HepG2 (cell line): ENCODE results near the gene DHCR7. TPM values are rescaled to one million over a fixed set of nuclear protein-coding genes. Genes with fewer than 3 reads are reported as not detected.
A peak's percentile ranks its signal among the peaks of the same experiment; 100 is the strongest.

Experiments used
- ATAC-seq: fragments of 200-7000 bp; cut with Tn5 transposase; 3 replicates; pipeline ENCODE4 v1.9.1; 2020; ENCODE audit warnings: mild to moderate bottlenecking, moderate library complexity
- BruUV-seq: library from RNA; stranded (reverse); fragments of 400-500 nt; replicated peaks from 2 replicates; lab custom pipeline; 2021; lab: Mats Ljungman, UMichigan
- CTCF ChIA-PET: fragments of 300-600 bp; formaldehyde crosslinking; extraction: SDS; loops from one replicate; lab custom pipeline; 2021; ENCODE audit warnings: low total read pairs, inconsistent platforms, low intra/inter-chr PET ratio; lab: Yijun Ruan, JAX
- POLR2A ChIA-PET: fragments of 350-600 bp; sonication (Branson Sonifier 250); formaldehyde crosslinking; loops from one replicate; lab custom pipeline; 2020; ENCODE audit warnings: antibody characterized with exemption, inconsistent platforms; lab: Yijun Ruan, JAX
- DNase-seq: peaks from one replicate; pipeline ENCODE4 v3.0.0-alpha.2; 2015; ENCODE audit warnings: low spot score
- FAIRE-seq: peaks from 3 replicates; lab custom pipeline; 2011; peaks lifted over from hg19 to GRCh38; lab: Jason Lieb, UNC
- H2AFZ ChIP-seq: one replicate; pipeline ENCODE4 v1.6.1; 2011; ENCODE audit warnings: low read length, inconsistent platforms
- H3K27ac ChIP-seq: fragments of 300-600 bp; 3 replicates; pipeline ENCODE4 v1.8.0; 2011; ENCODE audit warnings: mixed run types, mild to moderate bottlenecking, mixed read lengths, low read length, inconsistent platforms; ENCODE audit not compliant: insufficient read depth; ENCODE audit errors: extremely low read length
- H3K27me3 ChIP-seq, 2 experiments: fragments of 200-600 bp in 1 of 2; 2 replicates in 1 of 2; 3 replicates in 1 of 2; pipeline versions ENCODE4 v1.6.0 to v1.8.0; 2011; ENCODE audit warnings: low read length in 2 of 2, mild to moderate bottlenecking in 2 of 2, moderate library complexity in 2 of 2, inconsistent platforms in 1 of 2; ENCODE audit not compliant: insufficient read depth in 2 of 2, control insufficient read depth in 1 of 2
- H3K36me3 ChIP-seq, 2 experiments: fragments of 200-600 bp in 1 of 2; replicated peaks in 1 of 2; 2 replicates in 1 of 2; 3 replicates in 1 of 2; pipeline versions ENCODE4 v1.5.1 to v1.8.0; 2011; ENCODE audit warnings: low read length in 2 of 2, inconsistent platforms in 1 of 2; ENCODE audit not compliant: insufficient read depth in 2 of 2, control insufficient read depth in 1 of 2
- H3K4me1 ChIP-seq: 2 replicates; pipeline ENCODE4 v1.5.1; 2012; ENCODE audit warnings: low read length, inconsistent platforms; ENCODE audit not compliant: insufficient read depth
- H3K4me2 ChIP-seq: 2 replicates; pipeline ENCODE4 v1.6.0; 2011; ENCODE audit warnings: low read depth, low read length, inconsistent platforms
- H3K4me3 ChIP-seq, 3 experiments: fragments of 200-600 bp in 1 of 3; sonication (generic), shearing (Covaris generic) in 1 of 3; replicated peaks in 1 of 3; 2 replicates each; pipeline ENCODE4 v1.5.1; 2011 to 2016; ENCODE audit warnings: low read length in 3 of 3, inconsistent platforms in 2 of 3, low read depth in 2 of 3, mild to moderate bottlenecking in 2 of 3, control low read depth in 1 of 3, mixed read lengths in 1 of 3; ENCODE audit not compliant: insufficient read depth in 1 of 3
- H3K79me2 ChIP-seq: one replicate; pipeline ENCODE4 v1.6.1; 2011; ENCODE audit warnings: low read length, inconsistent platforms; ENCODE audit not compliant: insufficient read depth
- H3K9ac ChIP-seq: 2 replicates; pipeline ENCODE4 v1.6.0; 2011; ENCODE audit warnings: mild to moderate bottlenecking, low read depth, low read length, inconsistent platforms; ENCODE audit not compliant: insufficient read depth
- H3K9me3 ChIP-seq: 2 replicates; pipeline ENCODE4 v1.5.1; 2012; ENCODE audit warnings: mild to moderate bottlenecking, low read length
- H4K20me1 ChIP-seq: 2 replicates; pipeline ENCODE4 v1.6.0; 2011; ENCODE audit warnings: inconsistent platforms, mild to moderate bottlenecking, low read length, moderate library complexity; ENCODE audit not compliant: insufficient read depth
- BCL3 ChIP-seq: sonication (generic); formaldehyde crosslinking; IDR thresholded peaks from 2 replicates; pipeline ENCODE4 v1.5.1; 2020; ENCODE audit warnings: mild to moderate bottlenecking, missing genetic modification reagents, moderate library complexity
- HMGA1 ChIP-seq: sonication (generic); formaldehyde crosslinking; conservative IDR thresholded peaks from 2 replicates; pipeline ENCODE4 v1.4.0; 2020; ENCODE audit warnings: missing genetic modification reagents
- HNRNPL ChIP-seq: fragments of 200-400 bp; formaldehyde crosslinking; IDR thresholded peaks from 2 replicates; pipeline ENCODE4 v1.6.1; 2017; ENCODE audit warnings: mild to moderate bottlenecking, low read depth, low read length
- ISX ChIP-seq: sonication (generic); formaldehyde crosslinking; conservative IDR thresholded peaks from 2 replicates; pipeline ENCODE4 v1.5.0; 2020; ENCODE audit warnings: missing genetic modification reagents
- KLF13 ChIP-seq: sonication (generic); formaldehyde crosslinking; IDR thresholded peaks from 2 replicates; pipeline ENCODE4 v1.4.0; 2020; ENCODE audit warnings: mild to moderate bottlenecking, missing genetic modification reagents
- RELA ChIP-seq: sonication (generic); formaldehyde crosslinking; IDR thresholded peaks from 2 replicates; pipeline ENCODE4 v1.4.0; 2020; ENCODE audit warnings: missing genetic modification reagents
- SNAPC2 ChIP-seq: sonication (generic); formaldehyde crosslinking; IDR thresholded peaks from 2 replicates; pipeline ENCODE4 v1.8.1; 2022; ENCODE audit warnings: mild to moderate bottlenecking, missing genetic modification reagents
- THRA ChIP-seq: sonication (generic); formaldehyde crosslinking; IDR thresholded peaks from 2 replicates; pipeline ENCODE4 v1.4.0; 2020; ENCODE audit warnings: missing genetic modification reagents, borderline replicate concordance
- ZBTB3 ChIP-seq: sonication (generic); formaldehyde crosslinking; IDR thresholded peaks from 2 replicates; pipeline ENCODE4 v1.4.0; 2020; ENCODE audit warnings: low read depth, mild to moderate bottlenecking, moderate library complexity, missing genetic modification reagents, borderline replicate concordance
- ZMYM4 ChIP-seq: sonication (generic); formaldehyde crosslinking; IDR thresholded peaks from 2 replicates; pipeline ENCODE4 v1.8.1; 2023; ENCODE audit warnings: mild to moderate bottlenecking, missing genetic modification reagents
- ZNF256 ChIP-seq: sonication (generic); formaldehyde crosslinking; conservative IDR thresholded peaks from 2 replicates; pipeline ENCODE4 v1.4.0; 2020; ENCODE audit warnings: missing genetic modification reagents
- ZNF431 ChIP-seq: sonication (generic); formaldehyde crosslinking; IDR thresholded peaks from 2 replicates; pipeline ENCODE4 v1.9.0; 2022; ENCODE audit warnings: missing genetic modification reagents, low read depth, mild to moderate bottlenecking, borderline replicate concordance
- ZNF615 ChIP-seq: sonication (generic); formaldehyde crosslinking; IDR thresholded peaks from 2 replicates; pipeline ENCODE4 v1.5.0; 2020; ENCODE audit warnings: mild to moderate bottlenecking, missing genetic modification reagents, borderline replicate concordance
- ZNF709 ChIP-seq: sonication (generic); formaldehyde crosslinking; IDR thresholded peaks from 2 replicates; pipeline ENCODE4 v1.5.0; 2020; ENCODE audit warnings: mild to moderate bottlenecking, missing genetic modification reagents
- WGBS: methylation state at CpG from one replicate; pipeline ENCODE4 v1.1.6; 2017; ENCODE audit warnings: low lambda C conversion rate; 5-methylcytosine and 5-hydroxymethylcytosine counted together
- in situ Hi-C: cut with HindIII; loops from 2 replicates; pipeline ENCODE4 v1.10.0; 2017; ENCODE audit warnings: low pct_unique_long_range_greater_than_20kb; ENCODE audit not compliant: extremely low pct_ligation_motif_present
- intact Hi-C: fragments of 100-400 bp; cut with micrococcal nuclease; formaldehyde crosslinking; loops from one replicate; pipeline ENCODE4 v1.10.0; 2022; ENCODE audit not compliant: unreplicated experiment
- polyA plus RNA-seq, 8 experiments: library from polyadenylated mRNA; depleted of rRNA in 3 of 8; stranded (reverse) in 7 of 8; unstranded in 1 of 8; fragments of >200 nt; fragmentation: Illumina TruSeq in 4 of 8; extraction: Trizol in 4 of 8; gene quantifications; 2 replicates each; pipeline versions ENCODE4 v1.2.1 to v1.2.3, GENCODE V29; 2011 to 2016; ENCODE audit warnings: low read depth in 4 of 8, missing spikeins in 1 of 8, mixed read lengths in 1 of 8; ENCODE audit not compliant: insufficient read depth in 1 of 8
- total RNA-seq, 5 experiments: library from RNA; depleted of rRNA; stranded (reverse); fragments of >200 nt; fragmentation: Illumina TruSeq; extraction: Trizol; gene quantifications; 2 replicates each; pipeline ENCODE4 v1.2.3, GENCODE V29; 2016; ENCODE audit warnings: low read depth in 1 of 5
- TF ChIP-seq, protein P1 (sequence below): sonication (generic); formaldehyde crosslinking; IDR thresholded peaks from 2 replicates; pipeline ENCODE4 v1.4.0; 2020; ENCODE audit warnings: low read depth, missing genetic modification reagents
- TF ChIP-seq, protein P2 (sequence below): sonication (generic); formaldehyde crosslinking; IDR thresholded peaks from 2 replicates; pipeline ENCODE4 v1.4.0; 2020; ENCODE audit warnings: missing genetic modification reagents

DHCR7 gene
- total and polyA plus RNA-seq, 2 of the 13 experiments (the other 11 are each of a cell fraction or from before 2014, with no cell fraction given): 96.0 to 143 TPM

- TF ChIP-seq BCL3 (no peak), KLF13 (no peak)
Measured at GRCh38 chr11:71425860-71426259, 22.3 kb downstream of the DHCR7 start (continued).

DNA sequence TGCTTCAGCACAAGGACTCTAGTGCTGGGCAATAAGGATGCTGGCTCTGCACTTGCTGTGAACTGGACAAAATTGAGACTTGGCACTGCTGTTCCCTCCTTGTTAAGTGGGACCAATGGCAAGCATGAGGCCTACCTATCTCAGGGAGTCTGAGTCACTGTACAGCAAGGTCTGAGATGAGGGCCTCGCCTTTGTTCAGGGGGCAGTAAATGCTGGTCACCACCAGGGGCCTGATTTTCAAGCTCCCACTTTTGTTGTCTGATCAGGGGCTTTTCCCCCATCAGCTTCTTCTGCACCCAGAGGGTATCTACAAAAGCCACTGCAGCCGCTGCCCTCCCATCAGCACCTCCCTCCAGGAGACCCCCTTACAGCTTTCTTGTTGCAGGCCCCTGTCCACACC lies 22.8 kb downstream of the DHCR7 start:
- POLR2A ChIA-PET: no interaction called here
- TF ChIP-seq ZNF431 (CRISPR knock-in tag) (no peak), ZMYM4 (no peak), ZNF709 (CRISPR knock-in tag) (no peak), ZBTB3 (CRISPR knock-in tag) (no peak), THRA (no peak), HMGA1 (CRISPR knock-in tag) (no peak), KLF13 (no peak), HNRNPL (no peak), ZNF615 (CRISPR knock-in tag) (no peak), SNAPC2 (CRISPR knock-in tag) (no peak), RELA (CRISPR knock-in tag) (no peak), ZNF256 (no peak), ISX (CRISPR knock-in tag) (no peak)
- TF ChIP-seq, protein P1, sequence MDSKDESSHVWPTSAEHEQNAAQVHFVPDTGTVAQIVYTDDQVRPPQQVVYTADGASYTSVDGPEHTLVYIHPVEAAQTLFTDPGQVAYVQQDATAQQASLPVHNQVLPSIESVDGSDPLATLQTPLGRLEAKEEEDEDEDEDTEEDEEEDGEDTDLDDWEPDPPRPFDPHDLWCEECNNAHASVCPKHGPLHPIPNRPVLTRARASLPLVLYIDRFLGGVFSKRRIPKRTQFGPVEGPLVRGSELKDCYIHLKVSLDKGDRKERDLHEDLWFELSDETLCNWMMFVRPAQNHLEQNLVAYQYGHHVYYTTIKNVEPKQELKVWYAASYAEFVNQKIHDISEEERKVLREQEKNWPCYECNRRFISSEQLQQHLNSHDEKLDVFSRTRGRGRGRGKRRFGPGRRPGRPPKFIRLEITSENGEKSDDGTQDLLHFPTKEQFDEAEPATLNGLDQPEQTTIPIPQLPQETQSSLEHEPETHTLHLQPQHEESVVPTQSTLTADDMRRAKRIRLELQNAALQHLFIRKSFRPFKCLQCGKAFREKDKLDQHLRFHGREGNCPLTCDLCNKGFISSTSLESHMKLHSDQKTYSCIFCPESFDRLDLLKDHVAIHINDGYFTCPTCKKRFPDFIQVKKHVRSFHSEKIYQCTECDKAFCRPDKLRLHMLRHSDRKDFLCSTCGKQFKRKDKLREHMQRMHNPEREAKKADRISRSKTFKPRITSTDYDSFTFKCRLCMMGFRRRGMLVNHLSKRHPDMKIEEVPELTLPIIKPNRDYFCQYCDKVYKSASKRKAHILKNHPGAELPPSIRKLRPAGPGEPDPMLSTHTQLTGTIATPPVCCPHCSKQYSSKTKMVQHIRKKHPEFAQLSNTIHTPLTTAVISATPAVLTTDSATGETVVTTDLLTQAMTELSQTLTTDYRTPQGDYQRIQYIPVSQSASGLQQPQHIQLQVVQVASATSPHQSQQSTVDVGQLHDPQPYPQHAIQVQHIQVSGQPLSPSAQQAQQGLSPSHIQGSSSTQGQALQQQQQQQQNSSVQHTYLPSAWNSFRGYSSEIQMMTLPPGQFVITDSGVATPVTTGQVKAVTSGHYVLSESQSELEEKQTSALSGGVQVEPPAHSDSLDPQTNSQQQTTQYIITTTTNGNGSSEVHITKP (CRISPR knock-in tag): no peak
- TF ChIP-seq, protein P2, sequence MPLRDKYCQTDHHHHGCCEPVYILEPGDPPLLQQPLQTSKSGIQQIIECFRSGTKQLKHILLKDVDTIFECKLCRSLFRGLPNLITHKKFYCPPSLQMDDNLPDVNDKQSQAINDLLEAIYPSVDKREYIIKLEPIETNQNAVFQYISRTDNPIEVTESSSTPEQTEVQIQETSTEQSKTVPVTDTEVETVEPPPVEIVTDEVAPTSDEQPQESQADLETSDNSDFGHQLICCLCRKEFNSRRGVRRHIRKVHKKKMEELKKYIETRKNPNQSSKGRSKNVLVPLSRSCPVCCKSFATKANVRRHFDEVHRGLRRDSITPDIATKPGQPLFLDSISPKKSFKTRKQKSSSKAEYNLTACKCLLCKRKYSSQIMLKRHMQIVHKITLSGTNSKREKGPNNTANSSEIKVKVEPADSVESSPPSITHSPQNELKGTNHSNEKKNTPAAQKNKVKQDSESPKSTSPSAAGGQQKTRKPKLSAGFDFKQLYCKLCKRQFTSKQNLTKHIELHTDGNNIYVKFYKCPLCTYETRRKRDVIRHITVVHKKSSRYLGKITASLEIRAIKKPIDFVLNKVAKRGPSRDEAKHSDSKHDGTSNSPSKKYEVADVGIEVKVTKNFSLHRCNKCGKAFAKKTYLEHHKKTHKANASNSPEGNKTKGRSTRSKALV (CRISPR knock-in tag): no peak

More for the DNA sequence above, 22.8 kb downstream of the DHCR7 start:
- Histone ChIP-seq H3K4me2 (no peak overlapping the region), H3K36me3 (no peaks in the 10 kb centered on the region), H3K27ac (no peak overlapping the region), H3K9me3 (no peaks in the 10 kb centered on the region), H4K20me1 (no peaks in the 10 kb centered on the region), H3K79me2 (no peaks in the 10 kb centered on the region), H2AFZ (no peak overlapping the region), H3K27me3 (peaks cover 3 to 17% of the 10 kb centered on the region in 2 experiments; a peak in 4 of 5 replicates), H3K4me1 (peaks cover 30% of the 10 kb centered on the region), H3K9ac (no peak overlapping the region), H3K4me3 (no peak overlapping the region)
- DNase-seq: no peak
- BruUV-seq: no TSS peak
- intact Hi-C loops: no loop called here
- CTCF ChIA-PET: no interaction called here
- no peak for FAIRE-seq
- in situ Hi-C loops: no loop called here
- 100% methylated on average over 1 of the region's 2 CpGs for WGBS
- ATAC-seq: peak; percentile 64
